ENCODE results near the gene COL4A3.

COL4A3 gene

DNA sequence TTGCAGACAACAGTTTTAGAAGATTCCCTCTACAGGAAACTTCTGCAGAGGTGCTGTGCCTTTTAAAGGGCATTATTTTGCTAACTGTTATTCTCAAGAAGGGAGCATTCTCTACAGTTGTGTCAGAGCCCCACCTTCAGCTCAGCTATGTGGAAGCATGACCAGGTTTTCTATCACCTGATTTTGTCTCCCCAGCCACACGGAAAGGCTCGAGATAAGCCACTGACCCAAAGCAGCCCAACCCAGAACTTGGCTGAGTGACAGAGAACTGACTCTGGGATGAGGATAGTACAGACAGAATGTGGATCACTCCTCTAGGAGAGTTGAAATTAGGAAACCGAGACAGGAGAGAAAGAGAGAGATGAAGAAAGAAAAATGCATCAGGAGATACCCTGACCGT lies 11.1 kb upstream of the COL4A3 start:
- H3K4me3 ChIP-seq (ENCODE audit: control insufficient read depth, low read depth, low read length) = no peak overlapping the region
- TF ChIP-seq, protein P1, sequence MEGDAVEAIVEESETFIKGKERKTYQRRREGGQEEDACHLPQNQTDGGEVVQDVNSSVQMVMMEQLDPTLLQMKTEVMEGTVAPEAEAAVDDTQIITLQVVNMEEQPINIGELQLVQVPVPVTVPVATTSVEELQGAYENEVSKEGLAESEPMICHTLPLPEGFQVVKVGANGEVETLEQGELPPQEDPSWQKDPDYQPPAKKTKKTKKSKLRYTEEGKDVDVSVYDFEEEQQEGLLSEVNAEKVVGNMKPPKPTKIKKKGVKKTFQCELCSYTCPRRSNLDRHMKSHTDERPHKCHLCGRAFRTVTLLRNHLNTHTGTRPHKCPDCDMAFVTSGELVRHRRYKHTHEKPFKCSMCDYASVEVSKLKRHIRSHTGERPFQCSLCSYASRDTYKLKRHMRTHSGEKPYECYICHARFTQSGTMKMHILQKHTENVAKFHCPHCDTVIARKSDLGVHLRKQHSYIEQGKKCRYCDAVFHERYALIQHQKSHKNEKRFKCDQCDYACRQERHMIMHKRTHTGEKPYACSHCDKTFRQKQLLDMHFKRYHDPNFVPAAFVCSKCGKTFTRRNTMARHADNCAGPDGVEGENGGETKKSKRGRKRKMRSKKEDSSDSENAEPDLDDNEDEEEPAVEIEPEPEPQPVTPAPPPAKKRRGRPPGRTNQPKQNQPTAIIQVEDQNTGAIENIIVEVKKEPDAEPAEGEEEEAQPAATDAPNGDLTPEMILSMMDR (IDR thresholded peaks at IDR 0.05; ENCODE audit: control insufficient read depth, insufficient read depth, low read depth, low read length, missing control alignments) = no peak
- no peak for DNase-seq (ENCODE audit: low read depth)

DNA sequence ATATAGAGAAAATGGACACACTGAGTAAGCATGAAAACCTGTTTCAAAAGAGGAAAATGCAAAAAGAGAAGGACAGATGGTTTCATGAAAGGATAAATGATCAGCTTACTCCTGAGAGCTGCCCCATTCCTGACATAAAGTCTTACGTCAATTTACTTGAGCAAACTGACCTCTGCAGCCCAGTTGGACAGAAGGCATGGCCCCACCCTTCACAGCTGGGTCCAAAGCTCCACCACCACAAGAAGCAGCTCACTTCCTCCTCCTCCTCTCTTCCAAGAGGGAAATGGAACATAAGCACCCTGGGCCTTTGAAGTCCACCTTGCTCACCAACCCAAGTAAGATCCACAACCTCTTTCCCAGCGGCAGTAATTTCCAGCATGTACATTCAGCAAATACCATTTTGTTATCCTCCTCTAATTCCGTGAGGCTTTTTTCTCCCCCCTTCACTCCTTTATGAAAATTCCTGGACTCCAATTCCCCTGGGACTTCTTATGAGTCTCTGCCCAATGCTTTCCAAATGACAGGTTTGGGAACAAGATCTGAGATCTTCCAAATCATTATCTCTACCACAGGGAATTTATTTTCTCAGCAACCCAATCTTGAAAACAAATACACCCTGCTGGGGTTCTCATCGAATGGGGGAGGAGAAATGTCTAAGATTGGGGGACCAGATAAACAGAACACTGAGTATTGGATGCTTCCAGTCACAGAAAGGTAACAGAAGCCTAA lies 10.5 kb upstream of the COL4A3 start:
- H3K4me3 ChIP-seq (ENCODE audit: control insufficient read depth, low read depth, low read length) = no peak overlapping the region
- DNase-seq (ENCODE audit: low read depth) = no peak
- TF ChIP-seq, protein P1 (IDR thresholded peaks at IDR 0.05; ENCODE audit: control insufficient read depth, insufficient read depth, low read depth, low read length, missing control alignments) = no peak

DNA sequence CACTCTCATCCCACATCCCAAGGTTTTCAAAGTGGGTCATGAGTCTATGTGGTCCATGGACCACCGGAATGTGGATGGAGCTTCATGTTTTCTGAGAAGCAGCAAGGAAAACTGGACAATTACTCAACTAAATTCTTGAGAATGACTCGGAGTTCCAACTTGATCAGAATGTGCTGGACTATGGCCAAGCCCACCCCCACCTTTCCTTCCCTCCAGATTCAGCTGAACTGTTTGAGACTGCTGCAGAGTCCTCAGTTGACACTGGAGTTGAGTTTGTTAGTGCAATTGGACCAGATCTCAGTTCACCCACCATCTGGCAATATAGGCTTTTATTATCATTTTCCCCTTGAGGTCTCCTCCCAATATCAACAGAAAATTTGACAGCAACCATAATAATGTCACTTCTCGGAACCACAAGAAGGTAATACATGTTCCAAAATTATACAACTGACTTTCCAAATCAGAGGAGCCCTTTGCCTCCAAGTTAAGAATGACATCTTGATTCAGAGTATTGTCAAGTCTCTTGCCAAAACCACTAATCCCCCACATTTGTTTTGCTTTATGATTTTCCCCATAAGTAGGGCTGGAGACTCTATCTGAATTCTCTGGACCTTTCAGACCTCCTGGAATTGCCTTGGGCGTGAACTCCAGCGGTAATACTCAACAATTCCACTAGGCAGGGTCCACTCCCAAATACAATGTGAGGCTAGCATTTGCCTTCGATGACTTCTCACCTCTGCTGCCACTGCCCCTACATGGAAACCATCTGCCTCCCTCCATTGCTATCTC lies 9.2 kb upstream of the COL4A3 start:
- H3K4me3 ChIP-seq (ENCODE audit: control insufficient read depth, low read depth, low read length) = no peak overlapping the region
- TF ChIP-seq, protein P1 (IDR thresholded peaks at IDR 0.05; ENCODE audit: control insufficient read depth, insufficient read depth, low read depth, low read length, missing control alignments) = no peak
- DNase-seq (ENCODE audit: low read depth) = no peak

DNA sequence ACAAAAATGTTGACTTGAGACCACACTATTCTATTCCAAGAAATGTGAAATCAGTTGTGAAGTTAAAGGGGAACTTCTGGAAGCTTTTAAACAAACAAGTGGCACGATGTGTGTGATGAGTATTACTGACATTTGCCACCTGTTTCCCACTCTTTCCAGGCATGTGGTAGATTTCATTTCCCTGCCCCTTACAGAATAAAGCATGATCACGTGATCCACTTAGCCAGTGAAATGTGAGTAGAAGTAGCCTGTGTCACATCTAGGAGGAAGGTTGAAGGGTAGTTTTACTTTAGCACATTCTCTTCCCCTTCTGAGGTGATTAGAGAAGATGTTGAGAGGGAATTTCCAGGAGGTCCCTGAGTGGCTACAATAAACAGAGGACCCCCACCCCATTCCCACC lies 4.3 kb upstream of the COL4A3 start:
- no peak overlapping the region for H3K4me3 ChIP-seq (ENCODE audit: control insufficient read depth, low read depth, low read length)
- TF ChIP-seq, protein P1 (IDR thresholded peaks at IDR 0.05; ENCODE audit: control insufficient read depth, insufficient read depth, low read depth, low read length, missing control alignments) = no peak
- DNase-seq (ENCODE audit: low read depth) = no peak

DNA sequence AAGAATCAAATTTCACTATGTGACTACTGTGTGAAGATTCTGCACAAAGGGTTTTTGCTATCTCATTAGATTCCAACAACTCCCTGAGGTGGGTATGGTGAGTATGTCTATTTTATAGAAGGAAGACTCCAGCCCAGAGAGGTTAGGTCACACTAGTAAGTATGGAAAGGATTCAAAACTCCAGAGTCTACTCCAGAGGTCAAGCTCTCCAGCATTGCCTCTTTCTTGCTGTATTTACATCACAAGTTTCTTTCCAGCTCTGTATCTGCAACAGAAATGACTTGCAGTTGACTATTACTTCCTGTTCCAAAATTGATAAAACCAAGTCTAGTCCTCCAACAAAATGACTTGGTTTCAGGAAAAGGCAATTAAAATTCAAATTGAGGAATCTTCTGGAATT lies 2.5 kb upstream of the COL4A3 start:
- TF ChIP-seq, protein P1 (IDR thresholded peaks at IDR 0.05; ENCODE audit: control insufficient read depth, insufficient read depth, low read depth, low read length, missing control alignments) = no peak
- DNase-seq (ENCODE audit: low read depth) = no peak
- H3K4me3 ChIP-seq (ENCODE audit: control insufficient read depth, low read depth, low read length) = no peak overlapping the region

DNA sequence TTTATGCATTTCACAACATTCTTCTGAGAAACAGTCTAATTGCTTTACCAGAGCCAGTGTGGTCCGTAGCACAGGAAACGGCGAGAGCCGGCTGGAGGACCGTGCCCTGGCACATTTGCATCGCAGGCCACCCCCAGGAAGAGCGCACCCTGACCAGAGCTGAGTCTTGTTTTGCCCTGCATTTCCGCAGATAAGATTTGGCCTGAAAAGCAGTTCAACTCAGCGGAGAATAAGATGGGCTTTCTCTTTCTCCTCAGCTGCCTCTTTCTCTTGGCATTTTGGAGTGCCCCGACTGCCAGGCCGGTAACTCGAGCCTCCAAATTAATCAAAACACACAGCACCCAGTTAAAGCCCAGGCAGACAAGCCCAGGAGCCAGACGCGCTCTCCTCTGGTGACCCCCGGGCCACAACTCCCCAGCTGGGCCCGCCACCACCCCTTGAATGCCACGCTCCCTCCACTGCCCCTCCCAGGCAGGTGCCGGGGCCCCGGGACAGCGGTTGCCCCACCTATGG lies 883 bp upstream of the COL4A3 start:
- H3K4me3 ChIP-seq (ENCODE audit: control insufficient read depth, low read depth, low read length) = peak overlapping the region; percentile 34

More for the DNA sequence above, 883 bp upstream of the COL4A3 start:
- no peak for DNase-seq (ENCODE audit: low read depth)
- TF ChIP-seq, protein P1 (IDR thresholded peaks at IDR 0.05; ENCODE audit: control insufficient read depth, insufficient read depth, low read depth, low read length, missing control alignments) = no peak
